MM.1S (cell line): ENCODE measurements around the gene FGF11.
"Not testable (repeated sequence)": the region's sequence is repeated elsewhere in the genome, so short reads cannot be mapped to it uniquely, and the experiment has no call there.

Source experiments
- DNase-seq: peaks from one replicate; pipeline ENCODE4 v3.0.0-alpha.2; 2015
- H2AFZ ChIP-seq: fragments of 300-600 bp; sonication (generic); 2 replicates; pipeline ENCODE4 v1.6.0; 2016; ENCODE audit warnings: antibody characterized with exemption, low read length
- H3F3A ChIP-seq: fragments of 300-600 bp; sonication (generic); 2 replicates; pipeline ENCODE4 v1.6.1; 2016; ENCODE audit warnings: mild to moderate bottlenecking, antibody characterized with exemption, low read length, moderate library complexity, mixed read lengths; ENCODE audit not compliant: insufficient read depth
- H3K27ac ChIP-seq: fragments of 300-600 bp; sonication (generic); 2 replicates; pipeline ENCODE4 v1.5.1; 2016; ENCODE audit warnings: mild to moderate bottlenecking, low read length
- H3K27me3 ChIP-seq: fragments of 300-600 bp; sonication (generic); replicated peaks from 2 replicates; pipeline ENCODE4 v1.6.0; 2016; ENCODE audit warnings: low read length; ENCODE audit not compliant: insufficient read depth
- H3K36me3 ChIP-seq: fragments of 300-600 bp; sonication (generic); replicated peaks from 2 replicates; pipeline ENCODE4 v1.6.1; 2016; ENCODE audit warnings: mild to moderate bottlenecking, low read length, mixed read lengths; ENCODE audit not compliant: insufficient read depth
- H3K4me1 ChIP-seq: fragments of 300-600 bp; sonication (generic); 2 replicates; pipeline ENCODE4 v1.6.1; 2016; ENCODE audit warnings: low read length, mixed read lengths
- H3K4me2 ChIP-seq: fragments of 300-600 bp; sonication (generic); 2 replicates; pipeline ENCODE4 v1.6.0; 2016; ENCODE audit warnings: low read depth, low read length
- H3K4me3 ChIP-seq: fragments of 300-600 bp; sonication (generic); 2 replicates; pipeline ENCODE4 v1.5.1; 2016; ENCODE audit warnings: low read length, mixed read lengths
- H3K79me2 ChIP-seq: fragments of 300-600 bp; sonication (generic); 2 replicates; pipeline ENCODE4 v1.6.1; 2016; ENCODE audit warnings: mixed run types, low read length, mixed read lengths
- H3K9ac ChIP-seq: fragments of 300-600 bp; sonication (generic); 2 replicates; pipeline ENCODE4 v1.6.1; 2016; ENCODE audit warnings: low read length, mixed read lengths
- H3K9me2 ChIP-seq: fragments of 300-600 bp; sonication (generic); replicated peaks from 2 replicates; pipeline ENCODE4 v1.6.1; 2016; ENCODE audit warnings: mild to moderate bottlenecking, low read length, mixed read lengths; ENCODE audit not compliant: insufficient read depth
- H3K9me3 ChIP-seq: fragments of 300-600 bp; sonication (generic); replicated peaks from 2 replicates; pipeline ENCODE4 v1.6.1; 2016; ENCODE audit warnings: mild to moderate bottlenecking, low read length, mixed read lengths; ENCODE audit not compliant: insufficient read depth
- H4K20me1 ChIP-seq: fragments of 300-600 bp; sonication (generic); 2 replicates; pipeline ENCODE4 v1.6.1; 2016; ENCODE audit warnings: mild to moderate bottlenecking, low read length, moderate library complexity, mixed read lengths; ENCODE audit not compliant: insufficient read depth
- CTCF ChIP-seq: fragments of 300-600 bp; sonication (generic); IDR thresholded peaks from 2 replicates; pipeline ENCODE4 v1.5.1; 2016; ENCODE audit warnings: antibody characterized with exemption, low read length, mixed read lengths
- EZH2 ChIP-seq: fragments of 300-600 bp; sonication (generic); optimal IDR thresholded peaks from 2 replicates; pipeline ENCODE3; 2017; ENCODE audit warnings: low read depth, mild to moderate bottlenecking, antibody characterized with exemption, low read length, mixed read lengths
- EZH2phosphoT487 ChIP-seq: fragments of 300-600 bp; sonication (generic); IDR thresholded peaks from 2 replicates; pipeline ENCODE4 v1.6.1; 2018; ENCODE audit warnings: antibody characterized with exemption, low read length

Gene FGF11

DNA sequence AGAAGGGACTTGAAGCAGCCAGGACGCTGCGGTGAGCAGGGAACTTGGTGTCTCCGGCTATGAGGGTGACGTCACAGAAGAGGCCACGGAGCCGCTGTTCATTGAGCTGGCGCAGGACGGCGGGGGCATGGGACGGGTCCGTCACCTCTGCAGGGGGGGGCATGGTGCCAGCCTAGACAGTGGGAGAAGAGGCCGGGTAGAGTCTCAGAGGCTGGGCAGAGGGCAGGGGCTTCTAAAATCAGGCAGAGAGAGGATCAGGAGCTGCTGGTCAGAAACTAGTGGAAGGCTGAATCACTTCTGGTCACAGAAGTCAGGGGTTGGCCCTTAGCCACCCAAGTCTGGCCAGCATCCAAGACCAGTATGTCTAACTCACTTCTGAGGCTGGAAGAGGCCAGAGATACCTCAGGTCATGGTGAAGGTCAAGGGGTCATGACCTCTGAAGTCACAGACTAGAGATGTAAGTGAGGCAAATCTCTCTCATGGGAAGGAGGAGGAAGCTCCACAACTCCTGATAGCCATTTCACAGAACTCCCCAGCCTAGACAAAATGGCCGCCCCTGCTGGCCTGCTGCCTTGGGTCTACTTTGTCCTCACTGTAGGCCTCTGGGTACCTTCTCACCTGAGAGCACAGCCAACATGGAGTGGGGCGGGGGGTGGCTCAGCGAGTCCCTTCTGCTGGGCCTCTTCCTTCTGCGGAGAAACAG lies 27.5 kb downstream of the FGF11 start:
- no peaks in the 10 kb centered on the region for H3K27me3 ChIP-seq
- no peak overlapping the region for H3K4me3 ChIP-seq
- H3K4me2 ChIP-seq, result no peak overlapping the region
- H3F3A ChIP-seq, result no peaks in the 10 kb centered on the region
- H3K9me3 ChIP-seq, result no peaks in the 10 kb centered on the region
- no peak overlapping the region for H3K27ac ChIP-seq
- DNase-seq, result no peak
- H3K36me3 ChIP-seq, result no peaks in the 10 kb centered on the region
- no peaks in the 10 kb centered on the region for H3K9me2 ChIP-seq
- no peak overlapping the region for H2AFZ ChIP-seq
- TF ChIP-seq EZH2 (no peak), CTCF (no peak), EZH2phosphoT487 (no peak)
- H3K4me1 ChIP-seq, result no peaks in the 10 kb centered on the region
- no peaks in the 10 kb centered on the region for H3K79me2 ChIP-seq
- H3K9ac ChIP-seq, result no peak overlapping the region
- H4K20me1 ChIP-seq, result no peaks in the 10 kb centered on the region

GRCh38 chr17:7467498-7467897 lies 28.2 kb downstream of the FGF11 start:
- H3K27ac ChIP-seq, result no peak overlapping the region
- no peak for DNase-seq
- no peaks in the 10 kb centered on the region for H3K9me2 ChIP-seq
- no peak overlapping the region for H3K9ac ChIP-seq
- no peaks in the 10 kb centered on the region for H3K9me3 ChIP-seq
- no peaks in the 10 kb centered on the region for H3K36me3 ChIP-seq
- no peaks in the 10 kb centered on the region for H3F3A ChIP-seq
- no peaks in the 10 kb centered on the region for H3K79me2 ChIP-seq
- no peaks in the 10 kb centered on the region for H3K4me1 ChIP-seq
- H3K4me2 ChIP-seq, result no peak overlapping the region
- H4K20me1 ChIP-seq, result no peaks in the 10 kb centered on the region
- no peak overlapping the region for H3K4me3 ChIP-seq
- TF ChIP-seq EZH2phosphoT487 (no peak), EZH2 (no peak)
- no peak overlapping the region for H2AFZ ChIP-seq
- no peaks in the 10 kb centered on the region for H3K27me3 ChIP-seq

- TF ChIP-seq EZH2phosphoT487 (no peak), CTCF (no peak), EZH2 (no peak)
- no peaks in the 10 kb centered on the region for H3K79me2 ChIP-seq
Observed at GRCh38 chr17:7468290-7468689, 29.0 kb downstream of the FGF11 start.

GRCh38 chr17:7468804-7469389 lies 29.6 kb downstream of the FGF11 start:
- H3K4me3 ChIP-seq, result no peak overlapping the region
- no peak overlapping the region for H3K9ac ChIP-seq
- no peaks in the 10 kb centered on the region for H3K79me2 ChIP-seq
- H3K27ac ChIP-seq, result no peak overlapping the region
- H3K4me2 ChIP-seq, result no peak overlapping the region
- no peak overlapping the region for H2AFZ ChIP-seq
- H4K20me1 ChIP-seq, result no peaks in the 10 kb centered on the region
- H3K27me3 ChIP-seq, result no peaks in the 10 kb centered on the region
- H3K9me2 ChIP-seq, result no peaks in the 10 kb centered on the region
- DNase-seq, result no peak
- TF ChIP-seq CTCF (no peak), EZH2 (no peak)
- no peaks in the 10 kb centered on the region for H3K9me3 ChIP-seq
- H3K36me3 ChIP-seq, result no peaks in the 10 kb centered on the region
- no peaks in the 10 kb centered on the region for H3K4me1 ChIP-seq
- no peaks in the 10 kb centered on the region for H3F3A ChIP-seq

More at GRCh38 chr17:7468290-7468689, 29.0 kb downstream of the FGF11 start:
- no peaks in the 10 kb centered on the region for H3F3A ChIP-seq
- no peak overlapping the region for H3K4me3 ChIP-seq
- no peak for DNase-seq
- H3K27me3 ChIP-seq, result no peaks in the 10 kb centered on the region
- H3K9me2 ChIP-seq, result no peaks in the 10 kb centered on the region
- no peaks in the 10 kb centered on the region for H3K4me1 ChIP-seq
- no peak overlapping the region for H3K4me2 ChIP-seq
- H3K36me3 ChIP-seq, result no peaks in the 10 kb centered on the region
- H3K9ac ChIP-seq, result no peak overlapping the region
- no peak overlapping the region for H2AFZ ChIP-seq
- no peaks in the 10 kb centered on the region for H4K20me1 ChIP-seq
- no peak overlapping the region for H3K27ac ChIP-seq
- no peaks in the 10 kb centered on the region for H3K9me3 ChIP-seq

DNA sequence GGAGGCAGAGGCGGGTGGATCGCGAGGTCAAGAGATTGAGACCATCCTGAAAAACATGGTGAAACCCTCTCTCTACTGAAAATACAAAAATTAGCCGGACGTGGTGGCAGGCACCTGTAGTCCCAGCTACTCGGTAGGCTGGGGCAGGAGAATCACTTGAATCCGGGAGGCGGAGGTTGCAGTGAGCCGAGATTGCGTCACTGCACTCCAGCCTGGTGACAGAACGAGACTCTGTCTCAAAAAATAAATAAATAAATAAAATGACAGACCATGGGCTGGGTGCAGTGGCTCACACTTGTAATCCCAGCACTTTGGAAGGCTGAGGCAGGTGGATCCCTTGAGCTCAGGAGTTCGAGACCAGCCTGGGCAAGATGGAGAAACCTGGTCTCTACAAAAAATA lies 30.5 kb downstream of the FGF11 start:
- H3K9me2 ChIP-seq, H3F3A ChIP-seq, H3K9ac ChIP-seq, H3K4me1 ChIP-seq, H3K36me3 ChIP-seq, H3K27me3 ChIP-seq, H3K79me2 ChIP-seq, H3K9me3 ChIP-seq, H2AFZ ChIP-seq, H3K4me2 ChIP-seq, DNase-seq, H3K27ac ChIP-seq, H3K4me3 ChIP-seq, H4K20me1 ChIP-seq: not testable (repeated sequence)
